Right lobe of liver (tissue), 6 donors: ENCODE results near the gene WDR18. TPM values are rescaled to one million over a fixed set of nuclear protein-coding genes. Genes with fewer than 3 reads are reported as not detected.

Experiments used
- ATAC-seq, 4 donors: fragments of 200-7000 bp; cut with Tn5 transposase; one replicate each; pipeline ENCODE4 v1.9.1; 2020; ENCODE audit warnings: mild to moderate bottlenecking in 4 of 4, moderate library complexity in 4 of 4
- DNase-seq, 3 donors: peaks; one replicate each; pipeline ENCODE4 v3.0.0-alpha.2; 2020
- H3K27ac ChIP-seq, 3 donors: fragments of 200-600 bp; one replicate each; pipeline ENCODE4 v1.8.0; 2022
- H3K27me3 ChIP-seq, 2 donors: fragments of 200-600 bp; one replicate each; pipeline ENCODE4 v1.8.0; 2022
- H3K36me3 ChIP-seq, 4 donors: fragments of 200-600 bp; sonication (generic) in 1 of 4; one replicate each; pipeline versions ENCODE4 v1.5.1 to v1.8.0; 2017 to 2022; ENCODE audit warnings: control low read depth in 1 of 4
- H3K4me1 ChIP-seq, 4 donors: fragments of 200-600 bp; sonication (generic) in 1 of 4; one replicate each; pipeline versions ENCODE4 v1.5.1 to v1.8.0; 2017 to 2022; ENCODE audit warnings: control low read depth in 1 of 4
- H3K4me3 ChIP-seq, 3 donors: fragments of 200-600 bp; one replicate each; pipeline ENCODE4 v1.8.0; 2022
- H3K9me3 ChIP-seq, 4 donors: fragments of 200-600 bp; sonication (generic) in 1 of 4; one replicate each; pipeline versions ENCODE4 v1.5.1 to v1.8.0; 2017 to 2022; ENCODE audit warnings: control low read depth in 1 of 4
- CTCF ChIP-seq, 4 donors: fragments of 200-600 bp in 3 of 4; fragments of 450-650 bp in 1 of 4; IDR thresholded peaks; one replicate each; pipeline versions ENCODE4 v1.5.1 to v1.8.0; 2016 to 2022; ENCODE audit warnings: antibody characterized with exemption in 4 of 4, mild to moderate bottlenecking in 2 of 4
- POLR2A ChIP-seq: fragments of 450-650 bp; IDR thresholded peaks from one replicate; pipeline ENCODE4 v1.6.1; 2017; ENCODE audit warnings: antibody characterized with exemption, mild to moderate bottlenecking
- whole genome bisulfite sequencing: methylation state at CpG from one replicate; pipeline ENCODE4 v1.1.6; 2018; ENCODE audit warnings: low coverage, low lambda C conversion rate; ENCODE audit not compliant: insufficient coverage; ENCODE audit errors: missing lambda C conversion rate; 5-methylcytosine and 5-hydroxymethylcytosine counted together
- intact Hi-C, 2 donors: fragments of 100-400 bp; cut with DNase I; formaldehyde crosslinking; loops; one replicate each; pipeline versions ENCODE4 v1.11.2 to v1.14.1; 2022
- total RNA-seq, 6 experiments: library from RNA; depleted of rRNA in 2 of 6; stranded (reverse); fragments of >200 nt in 2 of 6; fragmentation: NEBNext Ultra II Directional in 3 of 6; extraction: Animal tissue kit (Norgen Biotek cat#: 25700) in 3 of 6; gene quantifications; one replicate each; pipeline versions ENCODE4 v1.1.0 to v1.2.4, GENCODE V29; 2016 to 2023
- donor health status: DM: no; HTN: yes; CAD: no.
- donor health status: DM: no; HTN: no; CAD: no.
- donor health status: DM: no; HTN: no; CAD: no.
- donor health status: DM: no; HTN: yes; CAD: no.
- donor health status: DM: no; HTN: yes; CAD: no.

WDR18 gene
- total RNA-seq, 6 experiments from 2014 or later, result 19.0 to 56.2 (median 29.7) TPM

DNA sequence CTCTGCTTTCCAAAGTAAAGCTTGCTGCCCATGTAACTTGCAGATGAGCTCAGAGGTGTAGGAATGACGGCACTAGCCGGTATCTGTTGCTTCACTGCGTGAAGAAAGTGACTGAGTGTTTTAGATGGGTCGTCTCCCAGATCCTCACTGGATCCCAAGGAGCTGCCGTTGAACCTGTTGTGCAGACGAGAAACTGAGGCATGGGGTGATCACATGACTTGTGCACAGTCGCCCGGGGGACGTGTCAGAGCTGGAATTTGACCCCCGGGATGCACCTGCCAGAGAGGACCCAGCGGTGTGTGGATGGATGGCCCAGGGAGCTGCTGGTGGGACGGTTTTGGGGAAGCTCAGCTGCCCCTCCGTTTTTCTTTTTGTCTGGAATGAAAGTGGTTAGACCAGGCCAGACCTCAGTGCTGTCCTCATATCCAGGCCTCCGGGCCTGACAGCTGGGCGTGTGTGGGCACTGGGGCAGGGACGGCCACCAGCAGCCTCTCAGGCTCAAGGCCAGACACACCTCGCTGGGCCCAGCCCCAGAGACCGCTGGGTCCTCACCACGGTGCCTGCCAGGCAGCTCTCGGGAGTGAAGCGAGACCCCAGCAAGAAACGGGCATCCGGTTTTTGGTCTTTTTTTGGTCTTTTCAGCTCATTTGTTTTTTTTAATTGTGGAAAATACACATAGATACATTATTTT is 45.8 kb upstream of the WDR18 start:
- H3K27me3 ChIP-seq, result no peaks in the 10 kb centered on the region
- no peak for TF ChIP-seq POLR2A
- TF ChIP-seq CTCF (IDR thresholded peaks at IDR 0.05), result no peak
- intact Hi-C loops, result no loop called here
- WGBS, result 91% methylated on average over 10 of the region's 23 CpGs
- peaks cover 2 to 42% (median 28%) of the 10 kb centered on the region in 4 donors for H3K4me1 ChIP-seq
- H3K36me3 ChIP-seq, result no peaks in the 10 kb centered on the region
- ATAC-seq (no peak), DNase-seq (no peak)
- H3K9me3 ChIP-seq, result no peaks in the 10 kb centered on the region
- no peak overlapping the region for H3K27ac ChIP-seq
- no peak overlapping the region for H3K4me3 ChIP-seq

DNA sequence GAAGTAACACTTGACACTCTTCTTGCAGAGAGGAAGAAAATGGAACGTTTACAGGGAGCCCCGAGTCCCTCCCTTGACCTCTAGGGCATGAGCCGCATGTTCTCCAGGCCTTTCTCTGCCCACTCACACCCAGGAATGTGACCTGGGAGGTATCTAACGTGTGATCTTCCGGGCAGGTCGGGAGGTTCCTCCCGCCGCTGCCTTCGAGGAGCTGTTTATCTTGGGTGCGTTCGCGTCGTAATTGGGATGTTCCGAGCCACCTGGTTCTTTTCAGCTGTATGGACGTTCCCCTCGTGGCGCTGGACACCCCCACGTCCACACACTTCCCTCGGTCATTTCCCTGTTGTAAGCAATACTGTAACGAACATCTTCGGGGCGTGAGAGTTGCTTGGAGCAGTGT is 44.7 kb upstream of the WDR18 start:
- 86% methylated on average over 19 of the region's 22 CpGs for WGBS
- no peak for ATAC-seq
- Histone ChIP-seq H3K4me3 (no peak overlapping the region), H3K27me3 (no peaks in the 10 kb centered on the region), H3K36me3 (no peaks in the 10 kb centered on the region), H3K9me3 (no peaks in the 10 kb centered on the region), H3K27ac (no peak overlapping the region), H3K4me1 (peaks cover 2 to 32% (median 20%) of the 10 kb centered on the region in 4 donors)
- TF ChIP-seq CTCF (IDR thresholded peaks at IDR 0.05) (no peak), POLR2A (no peak)
- intact Hi-C loops, result no loop called here
- no peak for DNase-seq

GRCh38 chr19:939922-940321 is 44.2 kb upstream of the WDR18 start:
- Histone ChIP-seq H3K27ac (peak overlapping the region in 1 of 3 donors; percentile 72), H3K36me3 (no peaks in the 10 kb centered on the region), H3K27me3 (no peaks in the 10 kb centered on the region), H3K4me3 (no peak overlapping the region), H3K9me3 (no peaks in the 10 kb centered on the region), H3K4me1 (peaks cover 2 to 28% (median 16%) of the 10 kb centered on the region in 4 donors)
- DNase-seq (no peak), ATAC-seq (no peak)
- intact Hi-C loops, result loop anchor here in 1 of 2 donors (5.0 kb wide), 1 partner anchor 37 kb away; no protein-coding TSS in a partner anchor
- 86% methylated on average over 3 of the region's 7 CpGs for WGBS
- TF ChIP-seq CTCF (IDR thresholded peaks at IDR 0.05) (no peak), POLR2A (no peak)

DNA sequence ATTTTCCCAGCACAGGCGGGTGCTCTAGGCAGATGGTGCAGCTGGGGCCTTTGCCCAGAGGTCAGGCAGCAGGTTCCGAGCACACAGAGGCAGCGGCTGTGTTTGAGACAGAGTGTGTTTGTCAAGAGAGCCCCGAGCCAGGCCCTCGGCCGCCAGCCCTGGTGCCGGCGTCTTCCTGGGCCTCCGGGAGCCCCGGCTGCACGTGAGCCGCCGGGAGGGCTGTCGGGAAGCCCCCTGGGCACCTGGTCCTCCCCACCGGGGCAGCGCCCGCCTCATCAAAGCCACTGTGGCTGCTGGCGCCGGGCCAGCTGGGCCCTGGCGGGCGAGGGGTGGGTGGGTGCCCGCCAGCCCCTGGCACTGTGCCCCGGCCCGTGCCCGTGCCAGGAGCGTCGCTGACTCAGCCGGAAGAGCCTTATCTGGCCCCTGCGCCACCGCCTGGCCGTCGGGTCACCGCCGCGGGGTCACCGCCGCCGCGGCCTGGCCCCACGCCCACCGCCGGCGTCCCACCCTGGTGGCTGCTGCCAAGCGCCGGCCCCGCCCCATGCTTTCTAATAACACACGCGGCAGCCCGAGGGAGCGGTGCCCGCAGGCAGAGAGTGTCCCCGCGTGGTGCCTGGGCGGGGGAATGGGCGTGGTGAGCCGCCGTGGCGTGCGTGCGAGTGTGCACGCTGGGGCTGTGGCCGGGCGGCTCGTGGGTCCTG is 43.4 kb upstream of the WDR18 start:
- H3K9me3 ChIP-seq, result no peaks in the 10 kb centered on the region
- intact Hi-C loops, result loop anchor here in 1 of 2 donors (5.0 kb wide), 1 partner anchor 37 kb away; no protein-coding TSS in a partner anchor
- no peaks in the 10 kb centered on the region for H3K36me3 ChIP-seq
- peak; percentile 85 to 93 (median 90) for ATAC-seq
- no CpG with 5 or more reads among the region's 64 CpGs for WGBS
- no peaks in the 10 kb centered on the region for H3K27me3 ChIP-seq
- DNase-seq, result peak; percentile 88 to 94 (median 94)
- H3K27ac ChIP-seq, result peak overlapping the region in 2 of 3 donors; percentile 39 to 72
- peaks cover 2 to 20% (median 12%) of the 10 kb centered on the region in 4 donors for H3K4me1 ChIP-seq
- TF ChIP-seq POLR2A, result no peak
- TF ChIP-seq CTCF (IDR thresholded peaks at IDR 0.05), result peak in 1 of 4 donors; percentile 11
- peak overlapping the region; percentile 20 to 37 (median 23) for H3K4me3 ChIP-seq
